GM21381 (cell line): ENCODE results near the gene PPM1F.
A peak's percentile ranks its signal among the peaks of the same experiment; 100 is the strongest.

Experiments
- ATAC-seq: cut with Tn5 transposase; IDR thresholded peaks from one replicate; pipeline ENCODE4 v1.9.1; 2021; ENCODE audit warnings: mild to moderate bottlenecking, moderate library complexity; ENCODE audit not compliant: unreplicated experiment

Gene PPM1F, protein sequence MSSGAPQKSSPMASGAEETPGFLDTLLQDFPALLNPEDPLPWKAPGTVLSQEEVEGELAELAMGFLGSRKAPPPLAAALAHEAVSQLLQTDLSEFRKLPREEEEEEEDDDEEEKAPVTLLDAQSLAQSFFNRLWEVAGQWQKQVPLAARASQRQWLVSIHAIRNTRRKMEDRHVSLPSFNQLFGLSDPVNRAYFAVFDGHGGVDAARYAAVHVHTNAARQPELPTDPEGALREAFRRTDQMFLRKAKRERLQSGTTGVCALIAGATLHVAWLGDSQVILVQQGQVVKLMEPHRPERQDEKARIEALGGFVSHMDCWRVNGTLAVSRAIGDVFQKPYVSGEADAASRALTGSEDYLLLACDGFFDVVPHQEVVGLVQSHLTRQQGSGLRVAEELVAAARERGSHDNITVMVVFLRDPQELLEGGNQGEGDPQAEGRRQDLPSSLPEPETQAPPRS

DNA sequence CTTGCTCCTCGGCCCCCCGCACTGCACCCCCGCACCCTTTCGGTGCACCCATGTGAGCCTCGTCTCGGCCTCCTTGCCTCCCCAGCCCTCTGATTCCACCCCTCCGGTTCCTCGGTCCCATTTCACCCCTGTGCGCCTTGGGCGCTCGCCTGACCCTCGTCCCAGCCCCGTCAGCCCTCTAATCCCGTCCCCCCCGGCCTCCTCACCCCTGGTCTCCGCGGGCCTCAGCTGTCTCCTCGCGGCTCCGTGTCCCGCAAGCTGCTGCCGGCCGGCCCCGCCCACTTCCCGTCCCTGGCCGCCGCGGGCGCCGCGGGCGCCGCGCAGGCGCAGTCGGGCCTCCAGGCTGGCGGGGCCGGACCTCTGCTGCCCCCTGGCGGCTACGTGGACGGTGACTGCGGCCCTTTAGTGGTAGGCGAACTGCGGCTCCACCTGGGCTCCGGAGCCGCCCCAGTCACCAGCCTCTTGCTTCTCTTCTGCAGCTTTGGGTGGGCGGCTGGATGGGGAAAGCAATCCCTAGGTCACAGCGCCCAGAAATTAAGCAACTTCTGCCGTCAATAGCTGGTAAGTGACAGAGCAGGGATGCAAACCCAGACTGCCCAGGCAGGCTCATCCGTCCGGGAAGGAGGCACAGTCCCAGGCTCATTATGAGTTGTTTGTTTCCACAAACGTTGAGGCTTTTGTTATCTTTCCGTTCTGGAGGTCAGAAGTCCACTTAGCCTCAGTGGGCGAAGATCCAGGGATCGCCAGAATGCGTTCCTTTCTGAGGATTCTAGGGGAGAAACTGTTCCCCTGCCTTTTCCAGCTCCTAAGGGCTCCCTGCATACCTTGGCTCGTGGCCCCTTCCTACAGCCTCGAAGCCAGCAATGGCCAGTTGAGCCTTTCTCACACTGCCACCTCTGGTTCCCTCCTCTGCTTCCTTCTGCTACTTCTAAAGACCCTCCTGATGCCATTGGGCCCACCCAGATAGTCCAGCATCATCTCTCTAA lies at the start of gene PPM1F:
TSS of gene PPM1F (minus strand) at position 263 of the 986 bp plus-strand sequence. CDS start 6,800 bp downstream, outside the sequence.
- peak; percentile 69 for ATAC-seq

DNA sequence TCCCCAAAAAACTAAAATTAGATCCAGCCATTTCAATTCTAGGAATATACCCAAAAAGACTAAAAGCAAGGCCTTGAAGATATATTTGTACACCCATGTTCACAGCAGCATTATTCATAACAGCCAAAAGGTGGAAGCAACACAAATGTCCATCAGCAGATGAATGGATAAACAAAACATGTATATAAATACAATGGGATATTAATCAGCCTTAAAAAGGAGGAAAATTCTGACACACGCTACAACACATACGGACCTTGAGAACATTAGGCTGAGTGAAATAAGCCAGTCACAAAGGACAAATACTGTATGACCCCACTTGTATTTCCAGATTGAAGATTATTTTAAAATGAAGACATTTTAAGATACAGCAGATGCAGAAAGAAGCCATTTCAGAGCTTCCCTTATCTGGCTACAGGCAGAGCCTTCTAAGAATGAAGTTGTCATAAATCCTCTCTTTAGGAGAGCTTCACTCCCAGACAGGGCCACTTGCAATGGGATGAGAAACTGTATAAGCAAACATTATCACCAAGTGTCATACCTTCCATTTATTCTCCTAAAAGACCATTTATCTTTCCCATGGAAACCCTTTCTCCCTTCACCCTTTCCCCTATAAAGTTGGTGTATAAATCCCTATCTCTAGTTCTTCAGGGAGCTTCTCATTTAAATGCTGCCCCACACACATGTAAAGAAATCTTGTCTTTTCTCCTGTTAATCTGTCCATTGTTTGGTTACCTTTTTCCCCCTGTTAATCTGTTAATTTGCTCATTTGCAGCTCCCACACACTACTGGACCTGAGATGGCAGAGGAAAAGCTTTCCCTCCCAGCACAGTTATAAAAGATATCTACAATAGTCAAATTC lies 49.2 kb upstream of the PPM1F start:
- ATAC-seq = no peak

DNA sequence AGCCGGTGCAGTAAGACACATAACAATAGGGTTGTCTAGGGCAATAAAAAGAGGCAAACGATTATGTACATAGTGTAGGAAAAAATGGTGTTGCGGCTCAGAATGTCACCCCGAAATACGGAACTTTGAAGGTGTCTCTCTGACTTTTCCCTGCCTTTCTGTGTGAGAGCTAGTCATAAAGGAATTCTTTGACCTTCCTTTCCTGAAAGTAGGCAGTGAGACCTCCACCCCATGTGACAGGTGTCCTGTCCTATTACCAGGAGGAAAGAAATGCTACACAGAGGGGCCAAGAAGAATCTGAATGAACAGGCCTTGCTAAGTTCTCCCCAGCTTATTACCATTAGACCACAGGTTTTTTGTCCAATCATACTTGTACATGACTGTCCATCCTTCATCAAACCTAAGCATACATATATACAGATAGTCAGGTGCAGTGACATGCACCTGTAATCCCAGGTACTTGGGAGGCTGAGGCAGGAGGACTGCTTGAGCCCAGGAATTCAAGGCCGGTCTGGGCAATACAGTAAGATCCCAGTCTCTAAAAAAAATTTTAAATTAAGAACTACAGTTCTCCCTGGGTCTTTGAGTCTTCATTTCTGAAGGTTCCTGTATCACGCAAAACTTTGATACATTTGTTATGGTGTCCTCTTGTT lies 46.1 kb upstream of the PPM1F start:
- no peak for ATAC-seq

DNA sequence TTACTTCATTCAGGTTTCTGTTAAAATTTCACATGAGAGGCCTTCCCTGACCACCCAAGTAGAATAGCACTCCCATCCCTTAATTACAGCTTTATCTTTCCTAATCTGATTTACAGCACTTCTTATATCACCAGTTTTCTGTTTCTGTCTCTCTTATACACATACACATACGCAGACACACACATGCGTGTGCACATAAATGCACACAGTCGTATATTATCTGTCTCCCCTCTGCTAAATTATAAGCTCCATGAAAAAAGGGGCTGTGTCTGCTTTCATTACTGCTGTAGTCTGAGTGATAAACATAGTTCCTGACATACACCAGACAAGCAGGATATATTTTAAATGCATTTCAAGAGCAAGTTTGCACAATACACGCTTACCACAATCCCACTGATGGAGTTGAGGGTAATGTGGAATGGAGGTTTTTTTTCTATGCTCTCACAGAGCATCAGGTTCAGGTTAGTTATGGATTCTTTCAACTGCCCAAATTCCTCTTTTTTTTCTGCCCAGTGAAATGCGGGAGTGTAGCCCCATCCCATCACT lies 43.6 kb upstream of the PPM1F start:
- ATAC-seq = no peak

DNA sequence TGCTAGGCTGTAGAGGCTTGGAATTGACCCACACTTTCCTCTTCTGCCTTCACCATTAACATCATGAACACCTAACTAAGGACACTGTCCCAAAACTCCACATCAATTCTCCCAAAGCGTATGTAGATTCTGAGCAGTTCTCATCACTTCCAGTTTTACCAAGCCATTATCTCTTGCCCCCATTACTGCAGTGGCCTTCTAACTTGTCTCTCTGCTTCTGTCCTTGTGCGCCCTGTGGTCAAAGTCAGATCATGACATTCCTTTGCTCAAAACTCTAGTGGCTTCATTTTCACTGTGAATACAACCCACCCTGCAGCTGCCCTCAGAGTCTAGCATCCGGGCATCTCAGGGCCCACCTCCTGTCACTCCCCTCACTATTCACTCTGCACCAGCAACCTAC lies 43.0 kb upstream of the PPM1F start:
- ATAC-seq = no peak

DNA sequence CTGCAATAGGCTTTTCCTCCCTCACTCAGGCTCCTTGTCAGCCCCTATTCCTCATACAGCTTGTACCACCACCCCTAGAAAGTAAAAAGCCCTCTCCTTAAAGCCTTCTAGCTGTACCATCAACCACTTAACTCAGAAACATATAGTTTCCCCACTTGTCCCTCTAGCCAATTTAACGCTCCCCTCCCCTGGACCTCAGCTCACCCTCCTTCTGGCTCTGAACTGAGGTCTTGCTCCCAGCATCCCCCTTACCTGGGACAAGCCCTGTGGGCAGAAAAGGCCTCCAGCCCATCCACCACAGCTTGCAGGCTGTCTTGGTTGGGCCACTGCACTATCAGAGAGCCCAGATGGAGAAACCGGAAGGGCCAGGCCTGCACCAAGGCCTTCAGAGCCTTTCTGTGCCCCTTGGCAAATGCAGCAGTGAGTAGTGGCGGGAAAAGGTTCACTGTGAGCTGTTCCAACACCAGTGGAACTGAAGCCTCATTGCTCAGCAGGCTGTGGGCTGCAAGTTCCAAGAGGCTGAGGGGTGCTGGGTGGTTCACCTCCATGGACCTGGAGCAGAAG lies 42.3 kb upstream of the PPM1F start:
- no peak for ATAC-seq

DNA sequence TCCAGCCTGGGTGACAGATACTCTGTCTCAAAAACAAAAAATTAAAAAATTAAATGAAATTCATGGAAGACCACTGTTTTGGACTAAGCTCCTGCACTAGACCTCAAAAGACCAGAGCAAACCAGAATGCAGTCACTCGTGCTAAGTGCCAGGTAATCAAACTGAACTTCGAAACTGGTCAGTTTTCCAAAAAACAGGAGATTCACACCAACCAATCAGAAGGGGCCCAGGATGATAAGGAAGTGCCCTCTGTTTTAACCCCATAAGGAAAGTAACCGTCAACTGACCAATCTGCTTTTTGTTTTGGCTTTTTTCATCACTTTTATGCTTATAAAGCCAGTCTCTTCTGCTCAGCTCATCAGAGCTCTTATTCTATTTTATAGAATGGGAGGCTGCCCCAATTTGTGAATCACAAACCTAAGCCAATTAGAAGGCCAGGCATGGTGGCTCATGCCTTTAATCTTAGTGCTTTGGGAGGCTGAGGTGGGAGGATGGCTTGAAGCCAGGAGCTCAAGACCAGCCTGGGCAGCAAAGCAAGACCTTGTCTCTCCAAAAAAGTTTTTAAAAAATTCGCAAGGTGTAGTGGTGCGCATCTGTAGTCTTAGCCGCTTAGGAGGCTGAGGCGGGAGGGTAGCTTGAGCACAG lies 40.1 kb upstream of the PPM1F start:
- no peak for ATAC-seq

DNA sequence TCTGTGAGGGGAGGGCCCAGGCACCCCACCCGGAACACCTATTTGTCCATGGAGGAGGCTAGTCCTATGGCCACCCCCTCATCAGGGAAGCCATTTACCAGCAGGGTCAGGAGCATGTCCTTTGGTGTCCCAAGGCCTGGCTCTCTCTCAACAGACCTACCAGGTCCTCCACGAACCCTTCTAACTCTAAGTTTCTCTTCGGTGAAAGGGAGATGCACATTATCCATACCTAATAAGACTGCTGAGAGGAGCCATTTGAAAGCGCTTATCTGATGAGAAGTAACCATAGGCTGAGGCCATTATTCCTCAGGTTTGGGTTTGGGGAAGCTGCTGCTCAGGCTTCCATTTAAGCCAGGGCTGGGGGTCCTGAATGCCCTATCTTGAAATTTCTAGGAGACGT lies 39.1 kb upstream of the PPM1F start:
- ATAC-seq = no peak

DNA sequence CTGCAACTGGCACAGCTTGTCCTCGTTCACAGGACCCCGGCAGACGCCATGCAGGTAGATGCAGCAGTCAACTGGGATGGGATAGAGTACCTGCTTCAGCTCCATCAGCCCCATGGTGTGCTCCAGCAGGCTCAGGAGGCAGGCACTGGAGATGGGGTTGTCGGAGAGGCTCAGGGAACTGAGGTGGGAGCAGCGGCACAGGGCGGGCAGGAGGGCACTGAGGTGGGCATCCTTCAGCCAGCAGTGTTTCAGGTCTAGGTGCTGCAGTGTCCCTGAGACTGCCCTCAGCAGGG lies 38.6 kb upstream of the PPM1F start:
- no peak for ATAC-seq

DNA sequence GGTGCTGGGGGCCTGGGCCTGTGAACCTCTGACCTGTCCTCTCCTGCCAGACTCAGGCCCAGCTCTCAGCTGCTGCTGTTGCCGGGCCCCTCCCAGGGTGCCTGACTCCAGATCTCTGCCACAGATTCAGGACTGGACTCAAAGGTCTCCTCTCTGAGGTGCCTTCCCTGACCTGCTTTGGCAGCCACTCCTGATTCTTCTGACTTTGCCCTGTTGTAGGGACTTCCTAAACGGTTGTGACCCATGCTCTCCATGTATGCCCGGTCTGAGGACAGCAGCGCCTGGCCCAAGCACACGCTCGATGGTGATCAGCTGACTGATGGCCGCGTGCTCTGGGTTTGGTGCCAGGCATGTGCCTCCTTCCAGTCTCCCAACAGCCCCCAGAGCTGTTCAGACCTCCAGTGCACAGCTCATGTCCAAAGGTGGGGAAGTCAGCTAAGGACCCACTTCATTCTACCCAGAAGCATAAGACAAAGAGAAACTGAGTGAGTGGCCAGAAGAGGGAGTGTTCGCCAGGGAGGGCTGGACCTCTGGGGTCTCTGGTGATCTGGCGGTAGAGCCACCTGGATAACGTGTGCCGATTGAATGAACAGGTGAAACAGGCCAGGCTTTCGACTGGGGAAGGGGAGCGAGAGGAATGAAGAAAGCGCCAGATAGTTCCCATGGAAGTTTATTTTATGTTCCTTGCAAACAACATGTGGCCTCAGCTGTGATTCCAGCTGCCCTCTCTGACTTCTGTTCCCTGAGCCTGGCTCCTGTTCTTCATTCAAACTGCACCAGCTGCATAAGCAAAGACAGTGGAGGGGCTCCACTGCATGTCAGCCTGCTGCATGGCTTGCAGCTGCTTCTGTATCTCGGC lies 38.0 kb upstream of the PPM1F start:
- no peak for ATAC-seq

DNA sequence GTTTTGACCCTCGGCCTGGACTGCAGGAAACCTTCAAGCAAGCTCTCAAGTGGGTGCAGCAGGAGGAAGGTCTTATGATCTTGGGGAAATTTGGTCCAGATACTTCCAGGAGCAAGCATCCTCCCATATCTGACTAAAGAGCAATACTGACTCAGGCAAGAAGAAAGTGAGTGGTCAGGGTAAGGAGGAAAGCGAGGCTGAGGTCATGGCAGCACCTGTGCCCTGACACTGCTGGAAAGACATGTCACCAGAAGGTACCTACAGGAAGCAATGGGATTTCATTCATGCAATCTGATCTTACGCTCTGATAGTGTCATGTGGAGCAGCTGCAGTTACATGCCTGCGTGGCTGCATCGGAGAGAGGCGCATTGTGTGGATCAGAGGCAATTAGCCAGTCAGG lies 36.4 kb upstream of the PPM1F start:
- ATAC-seq = no peak

DNA sequence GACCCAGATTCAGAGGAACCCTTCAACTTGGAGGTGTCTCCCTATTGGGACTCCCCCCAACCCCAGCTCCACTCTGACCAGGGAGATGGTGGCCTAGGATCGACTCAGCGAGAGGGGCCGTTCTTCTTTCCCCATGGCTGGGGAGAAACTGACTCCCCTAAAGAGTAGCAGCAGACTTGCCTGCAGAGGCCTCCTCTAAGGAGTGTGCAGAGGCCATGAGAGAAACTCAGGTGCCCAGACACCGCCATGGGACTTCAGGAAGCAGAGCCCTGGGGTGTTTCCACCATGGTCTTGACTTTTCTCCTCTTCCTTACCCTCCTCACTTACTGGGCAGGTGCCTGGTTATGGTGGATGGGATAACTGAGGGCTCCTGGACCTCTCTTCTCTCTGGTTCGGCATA lies 32.6 kb upstream of the PPM1F start:
- no peak for ATAC-seq

DNA sequence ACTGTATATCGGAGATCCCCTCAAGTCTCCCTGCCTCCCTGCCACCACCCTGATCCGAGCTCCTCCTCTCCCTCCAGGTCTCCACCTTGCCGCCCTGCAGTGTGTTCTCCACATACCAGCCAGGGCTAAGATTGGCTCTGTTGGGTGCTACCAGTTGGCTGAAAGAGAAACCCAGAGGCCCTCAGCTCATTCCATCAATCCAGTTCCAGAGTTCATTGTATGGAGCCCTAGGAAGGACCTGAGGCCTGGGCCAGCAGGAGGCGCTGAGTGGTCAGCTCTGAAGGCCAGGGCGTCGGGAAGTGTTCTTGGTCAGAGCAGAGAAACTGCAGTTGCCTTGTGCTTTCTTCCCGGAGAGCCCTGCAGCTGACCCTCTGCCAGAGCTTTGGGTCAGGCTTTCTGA lies 32.1 kb upstream of the PPM1F start:
- no peak for ATAC-seq

DNA sequence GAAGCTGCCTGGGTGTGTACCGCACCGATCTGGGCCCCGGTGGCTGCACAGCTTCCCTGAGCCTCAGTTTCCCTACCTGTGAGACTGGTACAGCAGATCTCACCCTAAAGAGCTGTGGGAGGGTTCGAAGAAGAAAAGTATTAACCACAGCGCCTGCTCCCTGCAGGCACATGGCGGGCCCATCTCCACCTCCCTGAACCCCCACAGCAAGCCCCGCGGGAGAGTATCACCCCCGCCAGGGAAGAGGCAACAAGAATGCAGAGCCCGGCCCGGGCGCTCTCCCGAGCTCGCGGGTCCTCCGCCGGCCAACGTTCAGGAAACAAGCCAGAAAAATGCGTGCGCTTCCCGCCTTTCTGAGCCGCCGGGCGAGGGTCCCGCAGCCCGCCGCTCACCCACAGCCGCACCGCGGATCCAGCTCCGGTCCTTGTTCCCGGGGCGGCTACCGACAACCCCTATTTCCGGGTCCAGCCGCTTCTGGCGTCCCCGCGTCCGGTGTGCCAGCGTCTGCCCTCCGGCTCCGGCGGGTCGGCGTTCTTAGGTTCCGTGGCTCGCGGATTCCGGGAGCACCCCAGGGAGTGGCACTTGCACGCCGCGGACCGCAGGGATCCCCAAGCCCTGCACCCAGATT lies 29.8 kb upstream of the PPM1F start, which contains the start of gene TOP3B:
TSS of gene TOP3B (minus strand) at position 450 of the 628 bp plus-strand sequence. CDS start 7,078 bp downstream, outside the sequence.
- ATAC-seq = peak; percentile 76

DNA sequence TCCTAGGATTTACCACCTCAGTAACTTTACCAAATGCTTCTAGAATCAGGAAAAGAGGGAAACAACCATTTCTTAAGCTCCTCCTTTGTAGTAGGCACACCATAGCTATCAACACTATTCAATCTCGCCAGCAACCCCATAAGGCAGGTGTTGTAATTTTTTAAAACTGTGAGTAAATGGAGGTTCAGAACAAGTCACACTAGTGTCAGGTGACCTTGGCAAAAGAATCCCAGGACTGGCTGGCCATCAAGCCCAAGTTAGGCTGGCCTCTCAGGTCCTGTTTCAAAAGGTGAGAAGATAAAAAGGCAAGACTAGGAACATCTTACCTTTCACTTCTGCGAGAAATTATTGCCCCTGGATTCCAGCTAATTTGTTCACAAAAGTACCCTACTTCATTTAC lies 29.2 kb upstream of the PPM1F start:
- ATAC-seq = no peak

DNA sequence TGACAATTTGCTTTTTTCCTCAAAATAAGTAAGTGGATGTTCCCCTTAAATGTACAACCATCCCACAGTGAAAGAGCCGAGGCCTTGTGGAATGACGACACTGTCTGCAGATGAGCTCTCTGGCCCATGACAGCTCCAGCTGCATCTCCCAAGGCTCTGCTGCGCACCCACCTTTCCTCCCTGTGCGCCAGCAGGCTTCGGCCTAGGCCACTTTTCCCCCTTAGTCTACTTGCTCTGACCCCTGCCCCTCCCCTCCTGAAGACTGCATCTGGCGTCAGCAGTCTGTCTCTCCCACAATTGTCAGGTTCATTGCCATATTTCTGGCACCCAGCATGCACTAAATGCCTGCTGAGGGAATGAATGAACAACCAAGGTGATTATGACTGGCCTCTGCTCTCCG lies 27.9 kb upstream of the PPM1F start:
- no peak for ATAC-seq

DNA sequence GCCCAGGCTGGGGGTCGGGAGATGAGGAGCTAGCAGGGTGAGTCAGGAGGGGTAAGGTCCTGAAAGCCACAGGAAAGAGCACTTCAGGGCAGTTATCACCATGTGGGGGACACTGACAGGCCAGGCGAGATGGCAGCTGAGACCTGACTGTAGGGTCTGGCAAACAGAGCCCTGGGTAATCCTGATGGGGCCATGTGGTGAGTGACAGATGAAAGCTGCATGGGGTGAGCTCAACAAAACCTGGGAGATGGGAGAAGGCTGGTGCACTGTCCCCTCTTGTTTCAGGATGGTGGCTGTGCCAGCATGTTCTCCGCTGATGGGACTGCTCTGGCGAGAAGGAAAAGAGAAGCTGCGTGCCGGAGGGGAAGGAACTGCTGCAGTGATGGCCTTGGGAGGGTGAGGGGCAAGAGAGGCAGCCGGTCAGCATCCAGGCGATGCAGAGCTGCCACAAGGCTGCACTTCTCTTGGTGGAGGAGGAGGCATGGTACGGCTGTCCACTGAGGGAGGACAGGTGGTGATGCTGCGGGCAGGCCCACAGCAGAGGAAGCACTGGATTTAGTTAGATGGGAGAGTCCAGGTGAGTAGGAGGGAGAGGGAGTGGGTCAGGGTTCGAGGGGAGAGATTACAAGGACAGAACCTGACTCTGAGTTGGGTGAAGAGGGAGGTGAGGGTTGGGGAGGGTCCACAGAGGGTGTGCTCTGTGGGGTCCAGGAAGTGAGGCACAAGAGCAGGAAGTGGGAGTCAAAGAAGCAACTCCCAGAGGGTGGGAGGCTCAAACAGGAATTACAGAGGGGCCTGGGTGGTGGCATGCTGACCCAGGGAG lies 26.1 kb upstream of the PPM1F start:
- no peak for ATAC-seq
